Liver (tissue), 3 donors: ENCODE results near the gene KRT86.

Experiments used
- EGR1 ChIP-seq, 2 donors: IDR thresholded peaks; 2 replicates each; pipeline ENCODE4 v1.6.1; 2016 to 2018; ENCODE audit warnings: antibody characterized with exemption in 2 of 2, low read depth in 2 of 2
- FOXA2 ChIP-seq: IDR thresholded peaks from 2 replicates; pipeline ENCODE4 v1.6.1; 2016; ENCODE audit warnings: antibody characterized with exemption
- GABPA ChIP-seq, 2 donors: IDR thresholded peaks in 1 of 2; conservative IDR thresholded peaks in 1 of 2; 2 replicates each; pipeline ENCODE4 v1.6.1; 2016; ENCODE audit warnings: antibody characterized with exemption in 2 of 2, mild to moderate bottlenecking in 1 of 2, moderate library complexity in 1 of 2
- MAX ChIP-seq: IDR thresholded peaks from 2 replicates; pipeline ENCODE4 v1.6.1; 2016; ENCODE audit warnings: antibody characterized with exemption
- NR2F2 ChIP-seq: IDR thresholded peaks from 2 replicates; pipeline ENCODE4 v1.6.1; 2016; ENCODE audit warnings: antibody characterized with exemption
- RAD21 ChIP-seq, 2 donors: IDR thresholded peaks; 2 replicates each; pipeline ENCODE4 v1.6.1; 2016; ENCODE audit warnings: antibody characterized with exemption in 2 of 2, mild to moderate bottlenecking in 2 of 2
- YY1 ChIP-seq: IDR thresholded peaks from 2 replicates; pipeline ENCODE4 v1.6.1; 2016; ENCODE audit warnings: antibody characterized with exemption, mild to moderate bottlenecking
- TF ChIP-seq, protein P1 (sequence below): fragments of 150-350 bp; IDR thresholded peaks from 2 replicates; pipeline ENCODE4 v1.5.1; 2017; ENCODE audit warnings: improper control_type of control experiment, low read depth, low read length; ENCODE audit not compliant: missing input control
- TF ChIP-seq, protein P2 (sequence below): IDR thresholded peaks from 2 replicates; pipeline ENCODE4 v1.6.1; 2016; ENCODE audit warnings: antibody characterized with exemption
- donor health status: healthy.
- donor health status: healthy.

DNA sequence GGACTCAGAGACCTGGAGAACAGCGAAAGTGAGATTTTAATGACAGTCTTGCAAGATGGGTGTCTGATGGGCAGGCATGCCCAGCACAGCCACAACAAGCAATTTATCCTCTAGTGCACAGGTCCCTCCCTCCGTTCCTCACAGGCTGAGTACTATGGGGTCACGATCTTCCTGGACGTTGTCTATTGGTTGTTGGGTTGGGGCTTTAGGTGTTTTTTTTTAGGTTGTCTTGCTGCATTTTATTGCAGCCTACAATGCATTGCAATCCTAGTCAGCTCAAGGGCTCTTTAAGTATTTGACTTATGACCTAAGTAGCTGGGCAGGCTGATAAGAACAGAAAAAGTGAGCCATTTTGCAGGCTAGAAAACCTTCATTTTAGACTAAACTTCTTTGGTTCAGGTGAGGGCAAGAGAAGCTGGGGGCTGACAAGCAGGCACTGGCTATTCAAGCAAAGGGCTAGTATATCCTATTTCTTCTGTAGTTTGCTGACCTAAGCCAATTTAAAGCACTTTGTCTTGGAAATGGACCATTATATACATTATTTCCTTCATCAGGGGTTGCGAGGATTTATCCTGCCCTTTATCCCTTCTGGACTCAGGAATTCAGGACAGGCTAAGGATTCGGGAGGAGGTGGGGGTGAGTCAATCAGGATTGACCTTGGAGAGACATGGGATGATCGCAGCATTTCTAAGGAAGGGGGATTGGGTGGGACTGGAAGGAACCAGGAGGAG lies 35.4 kb upstream of the KRT86 start:
- TF ChIP-seq EGR1 (IDR thresholded peaks at IDR 0.05; ENCODE audit: low read depth in 2 of 2) (no peak), MAX (no peak), GABPA (IDR thresholded peaks at IDR 0.05 in 1 of 2, conservative IDR thresholded peaks at IDR 0.05 in 1 of 2) (no peak), RAD21 (IDR thresholded peaks at IDR 0.05) (no peak), FOXA2 (no peak), YY1 (no peak), NR2F2 (no peak)
- TF ChIP-seq, protein P1, sequence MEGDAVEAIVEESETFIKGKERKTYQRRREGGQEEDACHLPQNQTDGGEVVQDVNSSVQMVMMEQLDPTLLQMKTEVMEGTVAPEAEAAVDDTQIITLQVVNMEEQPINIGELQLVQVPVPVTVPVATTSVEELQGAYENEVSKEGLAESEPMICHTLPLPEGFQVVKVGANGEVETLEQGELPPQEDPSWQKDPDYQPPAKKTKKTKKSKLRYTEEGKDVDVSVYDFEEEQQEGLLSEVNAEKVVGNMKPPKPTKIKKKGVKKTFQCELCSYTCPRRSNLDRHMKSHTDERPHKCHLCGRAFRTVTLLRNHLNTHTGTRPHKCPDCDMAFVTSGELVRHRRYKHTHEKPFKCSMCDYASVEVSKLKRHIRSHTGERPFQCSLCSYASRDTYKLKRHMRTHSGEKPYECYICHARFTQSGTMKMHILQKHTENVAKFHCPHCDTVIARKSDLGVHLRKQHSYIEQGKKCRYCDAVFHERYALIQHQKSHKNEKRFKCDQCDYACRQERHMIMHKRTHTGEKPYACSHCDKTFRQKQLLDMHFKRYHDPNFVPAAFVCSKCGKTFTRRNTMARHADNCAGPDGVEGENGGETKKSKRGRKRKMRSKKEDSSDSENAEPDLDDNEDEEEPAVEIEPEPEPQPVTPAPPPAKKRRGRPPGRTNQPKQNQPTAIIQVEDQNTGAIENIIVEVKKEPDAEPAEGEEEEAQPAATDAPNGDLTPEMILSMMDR = no peak
- TF ChIP-seq, protein P2, sequence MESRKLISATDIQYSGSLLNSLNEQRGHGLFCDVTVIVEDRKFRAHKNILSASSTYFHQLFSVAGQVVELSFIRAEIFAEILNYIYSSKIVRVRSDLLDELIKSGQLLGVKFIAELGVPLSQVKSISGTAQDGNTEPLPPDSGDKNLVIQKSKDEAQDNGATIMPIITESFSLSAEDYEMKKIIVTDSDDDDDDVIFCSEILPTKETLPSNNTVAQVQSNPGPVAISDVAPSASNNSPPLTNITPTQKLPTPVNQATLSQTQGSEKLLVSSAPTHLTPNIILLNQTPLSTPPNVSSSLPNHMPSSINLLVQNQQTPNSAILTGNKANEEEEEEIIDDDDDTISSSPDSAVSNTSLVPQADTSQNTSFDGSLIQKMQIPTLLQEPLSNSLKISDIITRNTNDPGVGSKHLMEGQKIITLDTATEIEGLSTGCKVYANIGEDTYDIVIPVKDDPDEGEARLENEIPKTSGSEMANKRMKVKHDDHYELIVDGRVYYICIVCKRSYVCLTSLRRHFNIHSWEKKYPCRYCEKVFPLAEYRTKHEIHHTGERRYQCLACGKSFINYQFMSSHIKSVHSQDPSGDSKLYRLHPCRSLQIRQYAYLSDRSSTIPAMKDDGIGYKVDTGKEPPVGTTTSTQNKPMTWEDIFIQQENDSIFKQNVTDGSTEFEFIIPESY = no peak
